Thoracic aorta (tissue), 2 donors: ENCODE measurements around the gene PSMB2. TPM values are rescaled to one million over a fixed set of nuclear protein-coding genes. Genes with fewer than 3 reads are reported as not detected.

Experiments
- ATAC-seq: fragments of 150-250 bp; one replicate; pipeline ENCODE4 v1.8.0; 2017; ENCODE audit warnings: low read depth; ENCODE audit not compliant: insufficient number of reproducible peaks, low FRiP score
- DNase-seq: peaks from one replicate; pipeline ENCODE4 v3.0.0-alpha.2; 2020; ENCODE audit warnings: low spot score
- H3K27ac ChIP-seq, 2 donors: fragments of 200-600 bp; sonication (generic); 1 replicate in 1 of 2; 2 replicates in 1 of 2; pipeline ENCODE4 v1.5.1; 2016; ENCODE audit warnings: mild to moderate bottlenecking in 2 of 2, moderate library complexity in 2 of 2
- H3K27me3 ChIP-seq: fragments of 200-600 bp; sonication (generic); replicated peaks from 2 replicates; pipeline ENCODE4 v1.6.0; 2016; ENCODE audit warnings: mild to moderate bottlenecking; ENCODE audit not compliant: insufficient read depth
- H3K36me3 ChIP-seq: fragments of 200-600 bp; sonication (generic); one replicate; pipeline ENCODE4 v1.5.1; 2016
- H3K4me1 ChIP-seq, 2 donors: fragments of 200-600 bp; sonication (generic); 1 replicate in 1 of 2; 2 replicates in 1 of 2; pipeline versions ENCODE4 v1.5.1 to v1.6.0; 2016; ENCODE audit warnings: low read depth in 2 of 2, mild to moderate bottlenecking in 1 of 2; ENCODE audit not compliant: control insufficient read depth in 1 of 2
- H3K4me3 ChIP-seq: fragments of 200-600 bp; sonication (generic); 2 replicates; pipeline ENCODE4 v1.5.1; 2016; ENCODE audit warnings: mild to moderate bottlenecking
- H3K9me3 ChIP-seq: fragments of 200-600 bp; sonication (generic); 2 replicates; pipeline ENCODE4 v1.5.1; 2016
- total RNA-seq, 2 donors: library from RNA; depleted of rRNA; stranded (reverse); fragments of >200 nt; gene quantifications; one replicate each; pipeline versions ENCODE4 v1.1.0 to v1.2.3, GENCODE V29; 2016
- TF ChIP-seq, protein P1 (sequence below): fragments of 200-600 bp; sonication (generic); IDR thresholded peaks from one replicate; pipeline ENCODE4 v1.5.1; 2019; ENCODE audit warnings: antibody characterized with exemption

Gene PSMB2
- total RNA-seq, 2 donors from 2014 or later: 32.4 to 39.6 TPM

DNA sequence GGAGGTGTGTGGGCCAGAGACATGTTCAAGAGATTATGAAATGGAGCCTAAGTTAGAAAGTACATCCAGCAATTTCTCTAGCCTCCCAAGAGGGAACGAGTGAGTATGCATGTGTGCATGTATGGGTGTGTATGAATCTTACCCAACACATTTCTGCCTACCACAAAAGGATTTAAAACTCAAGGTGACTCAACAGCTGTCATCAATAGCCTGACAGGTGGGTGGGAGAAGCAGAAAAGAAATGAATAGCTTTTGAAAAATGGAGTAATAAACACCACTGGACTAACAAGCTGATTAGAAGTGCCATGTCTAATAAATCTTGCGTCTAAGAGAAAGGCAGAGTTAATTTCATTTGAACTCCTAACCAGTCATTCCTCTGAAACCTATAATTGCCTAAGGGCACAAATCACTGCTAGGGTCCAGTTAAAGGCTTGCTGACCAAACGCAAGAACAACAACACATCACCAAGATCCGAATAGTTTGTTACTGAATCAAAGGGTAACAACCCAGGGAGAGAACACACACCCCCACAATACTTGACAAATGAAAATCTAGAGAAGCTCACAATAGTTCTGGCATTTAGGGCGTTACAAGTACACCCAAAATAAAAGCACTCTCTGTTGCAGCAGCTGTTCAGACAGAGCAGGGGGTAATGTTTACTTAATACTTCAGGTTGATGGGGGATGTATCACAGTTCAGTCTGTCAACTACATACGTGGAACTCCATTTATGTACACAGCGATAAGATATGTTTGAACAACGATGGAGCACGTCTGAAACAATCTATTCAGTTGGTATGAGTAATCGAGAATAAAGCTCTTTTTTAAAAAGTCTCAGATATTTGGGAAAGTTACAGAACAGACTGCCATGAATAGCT is 85.5 kb downstream of the PSMB2 start:
- Histone ChIP-seq H3K27ac (no peak overlapping the region), H3K4me3 (peak overlapping the region; percentile 94), H3K4me1 (peaks cover 15 to 46% of the 10 kb centered on the region in 2 donors), H3K36me3 (peaks cover 9% of the 10 kb centered on the region), H3K27me3 (no peaks in the 10 kb centered on the region), H3K9me3 (no peaks in the 10 kb centered on the region)
- no peak for DNase-seq
- no peak for ATAC-seq
- TF ChIP-seq, protein P1, sequence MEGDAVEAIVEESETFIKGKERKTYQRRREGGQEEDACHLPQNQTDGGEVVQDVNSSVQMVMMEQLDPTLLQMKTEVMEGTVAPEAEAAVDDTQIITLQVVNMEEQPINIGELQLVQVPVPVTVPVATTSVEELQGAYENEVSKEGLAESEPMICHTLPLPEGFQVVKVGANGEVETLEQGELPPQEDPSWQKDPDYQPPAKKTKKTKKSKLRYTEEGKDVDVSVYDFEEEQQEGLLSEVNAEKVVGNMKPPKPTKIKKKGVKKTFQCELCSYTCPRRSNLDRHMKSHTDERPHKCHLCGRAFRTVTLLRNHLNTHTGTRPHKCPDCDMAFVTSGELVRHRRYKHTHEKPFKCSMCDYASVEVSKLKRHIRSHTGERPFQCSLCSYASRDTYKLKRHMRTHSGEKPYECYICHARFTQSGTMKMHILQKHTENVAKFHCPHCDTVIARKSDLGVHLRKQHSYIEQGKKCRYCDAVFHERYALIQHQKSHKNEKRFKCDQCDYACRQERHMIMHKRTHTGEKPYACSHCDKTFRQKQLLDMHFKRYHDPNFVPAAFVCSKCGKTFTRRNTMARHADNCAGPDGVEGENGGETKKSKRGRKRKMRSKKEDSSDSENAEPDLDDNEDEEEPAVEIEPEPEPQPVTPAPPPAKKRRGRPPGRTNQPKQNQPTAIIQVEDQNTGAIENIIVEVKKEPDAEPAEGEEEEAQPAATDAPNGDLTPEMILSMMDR: no peak

DNA sequence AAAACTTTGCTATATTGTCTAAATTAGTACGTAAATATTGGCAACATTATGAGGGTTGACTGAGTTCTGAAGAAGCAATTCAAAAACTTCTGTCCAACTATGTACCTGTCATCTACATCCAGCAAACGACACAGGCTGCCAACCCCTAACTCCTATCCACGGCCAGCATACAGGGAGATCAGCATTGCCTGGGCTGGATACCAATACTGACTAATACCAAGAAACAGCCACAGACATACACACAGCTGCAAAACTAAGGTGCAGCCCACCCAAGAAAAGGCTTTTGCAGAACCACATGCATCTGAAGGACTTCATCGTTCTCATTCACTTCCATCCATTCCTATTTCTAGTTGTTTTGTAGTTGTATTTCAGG is 86.1 kb downstream of the PSMB2 start:
- ATAC-seq (no peak), DNase-seq (no peak)
- Histone ChIP-seq H3K4me3 (no peak overlapping the region), H3K27me3 (no peaks in the 10 kb centered on the region), H3K9me3 (no peaks in the 10 kb centered on the region), H3K36me3 (peaks cover 9% of the 10 kb centered on the region), H3K27ac (no peak overlapping the region), H3K4me1 (peaks cover 13 to 39% of the 10 kb centered on the region in 2 donors)
- TF ChIP-seq, protein P1: no peak

DNA sequence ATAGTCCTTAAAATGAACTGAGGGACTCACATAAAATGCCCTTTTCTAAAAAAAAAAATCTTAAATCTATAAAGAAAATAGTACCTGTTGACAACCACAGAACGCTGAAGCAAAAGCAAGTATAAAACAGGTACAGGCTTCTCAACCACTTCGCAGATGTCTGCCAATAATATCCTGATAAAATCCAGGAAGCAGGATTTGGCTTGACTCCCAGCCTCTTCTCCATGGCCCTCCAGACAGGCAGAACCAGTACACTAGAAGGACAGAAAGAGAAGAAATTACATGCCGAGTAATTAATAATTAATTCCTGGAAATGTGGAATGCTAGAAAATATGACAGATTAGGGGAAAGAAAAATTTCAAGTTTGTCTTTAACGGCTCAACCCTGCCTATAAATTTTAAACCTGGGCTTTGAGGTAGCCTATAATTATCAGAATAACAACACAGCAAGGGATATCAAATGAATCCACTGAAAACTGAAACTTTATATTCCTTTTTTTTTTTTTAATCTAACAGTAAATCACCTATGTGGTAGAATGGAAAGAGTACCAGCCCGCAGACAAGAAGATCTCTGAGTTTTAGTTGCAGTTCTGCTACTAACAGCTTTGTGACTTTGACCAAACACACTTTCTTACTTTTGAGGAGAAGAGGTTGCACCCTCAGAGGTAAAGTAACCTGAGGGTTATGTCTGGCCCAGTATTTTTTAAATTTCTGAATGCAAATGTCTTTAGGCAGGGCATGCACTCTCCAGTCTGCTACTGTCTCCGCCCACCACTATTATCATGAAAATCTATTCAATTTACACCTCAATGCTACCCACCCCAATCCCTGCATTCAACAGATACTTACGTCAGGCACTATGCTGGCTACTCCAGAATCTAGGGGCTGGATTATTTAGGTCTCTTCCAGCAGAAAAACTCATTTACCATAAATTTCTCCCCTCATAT is 86.8 kb downstream of the PSMB2 start:
- Histone ChIP-seq H3K9me3 (no peaks in the 10 kb centered on the region), H3K36me3 (peaks cover 9% of the 10 kb centered on the region), H3K27me3 (no peaks in the 10 kb centered on the region), H3K27ac (no peak overlapping the region), H3K4me3 (no peak overlapping the region), H3K4me1 (peaks cover 13 to 38% of the 10 kb centered on the region in 2 donors)
- ATAC-seq: no peak
- TF ChIP-seq, protein P1: no peak
- no peak for DNase-seq

DNA sequence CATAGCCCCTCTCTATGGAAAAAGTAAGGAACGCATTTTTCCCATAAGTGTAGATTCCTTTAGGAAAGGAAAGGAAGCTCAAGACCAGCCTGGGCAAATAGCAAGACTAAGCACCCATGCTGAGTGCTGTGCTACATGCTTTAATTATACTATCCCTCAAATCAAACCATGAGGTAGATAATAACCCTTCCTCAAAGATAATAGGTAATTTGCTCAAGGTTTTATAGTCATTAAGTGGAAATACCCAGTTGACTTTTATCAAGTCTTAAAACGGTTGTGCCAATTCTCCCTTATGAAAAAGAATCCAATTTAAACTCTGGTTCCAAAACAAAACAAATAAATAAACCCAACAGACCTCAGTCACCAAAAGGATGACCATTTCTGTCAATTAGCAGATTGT is 87.5 kb downstream of the PSMB2 start:
- TF ChIP-seq, protein P1: no peak
- Histone ChIP-seq H3K36me3 (peaks cover 9% of the 10 kb centered on the region), H3K27me3 (no peaks in the 10 kb centered on the region), H3K4me1 (peaks cover 13 to 38% of the 10 kb centered on the region in 2 donors), H3K27ac (no peak overlapping the region), H3K4me3 (no peak overlapping the region), H3K9me3 (no peaks in the 10 kb centered on the region)
- ATAC-seq (no peak), DNase-seq (no peak)

Other genes with a start within 250 kb of the PSMB2 start
- gene KIAA0319L, start 84.1 kb downstream of the PSMB2 start, total RNA-seq: 10 to 100 TPM; 62.4 to 62.6 TPM
- gene NCDN, start 83.7 kb downstream of the PSMB2 start, total RNA-seq: 10 to 100 TPM; 21.0 to 39.0 TPM
- gene TFAP2E, start 68.2 kb downstream of the PSMB2 start, total RNA-seq: 1 to 10 TPM in 1 of 2 donors, not detected in 1; 4.7 TPM
- gene C1orf216, start 77.4 kb upstream of the PSMB2 start, total RNA-seq: 10 to 100 TPM; 23.4 to 39.7 TPM
- gene CLSPN, start 128.5 kb upstream of the PSMB2 start, total RNA-seq: under 1 TPM; 0.27 to 0.56 TPM
- gene AGO4, start 166.5 kb upstream of the PSMB2 start, total RNA-seq: 10 to 100 TPM; 16.2 to 19.4 TPM
- gene AGO1, start 241.7 kb upstream of the PSMB2 start, total RNA-seq: 10 to 100 TPM; 23.6 to 25.3 TPM